Colon (tissue), 2 donors: Measurements from ENCODE around the gene LSP1.

Experiments used
- FAIRE-seq: peaks from 2 replicates; lab custom pipeline; 2012; peaks lifted over from hg19 to GRCh38; lab: Jason Lieb, UNC
- donor health status: control.
- donor health status: control.

Gene LSP1

GRCh38 chr11:1825039-1825740 lies 27.7 kb upstream of the LSP1 start:
- no peak for FAIRE-seq

DNA sequence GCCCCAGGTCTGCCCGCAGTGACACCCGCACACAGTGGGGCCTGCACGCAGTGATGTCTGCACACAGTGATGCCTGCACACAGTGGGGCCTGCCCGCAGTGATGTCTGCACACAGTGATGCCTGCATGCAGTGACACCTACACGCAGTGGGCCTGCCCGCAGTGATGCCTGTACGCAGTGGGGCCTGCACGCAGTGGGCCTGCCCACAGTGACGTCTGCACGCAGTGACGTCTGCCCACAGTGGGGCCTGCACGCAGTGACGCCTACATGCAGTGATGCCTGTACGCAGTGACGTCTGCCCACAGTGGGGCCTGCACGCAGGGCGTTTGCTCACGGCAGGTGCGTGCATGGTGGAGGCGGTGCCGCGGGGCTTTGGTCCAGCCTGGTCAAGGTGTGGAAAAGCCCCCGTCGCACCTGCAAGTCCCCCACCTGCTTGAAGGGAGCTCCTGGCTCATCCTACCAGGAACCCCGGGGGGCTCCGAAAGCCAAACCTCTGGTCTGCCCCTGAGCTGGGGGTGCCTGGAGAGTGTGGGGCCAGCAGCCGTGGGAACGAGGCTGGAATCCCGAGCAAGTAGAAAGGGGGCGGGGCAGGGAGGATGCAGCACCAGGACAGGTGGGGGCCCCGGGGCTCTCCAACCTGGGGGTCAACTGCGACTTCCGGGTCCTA lies 27.0 kb upstream of the LSP1 start:
- no peak for FAIRE-seq

- FAIRE-seq = no peak
Measured at GRCh38 chr11:1826552-1827094, 26.3 kb upstream of the LSP1 start.

DNA sequence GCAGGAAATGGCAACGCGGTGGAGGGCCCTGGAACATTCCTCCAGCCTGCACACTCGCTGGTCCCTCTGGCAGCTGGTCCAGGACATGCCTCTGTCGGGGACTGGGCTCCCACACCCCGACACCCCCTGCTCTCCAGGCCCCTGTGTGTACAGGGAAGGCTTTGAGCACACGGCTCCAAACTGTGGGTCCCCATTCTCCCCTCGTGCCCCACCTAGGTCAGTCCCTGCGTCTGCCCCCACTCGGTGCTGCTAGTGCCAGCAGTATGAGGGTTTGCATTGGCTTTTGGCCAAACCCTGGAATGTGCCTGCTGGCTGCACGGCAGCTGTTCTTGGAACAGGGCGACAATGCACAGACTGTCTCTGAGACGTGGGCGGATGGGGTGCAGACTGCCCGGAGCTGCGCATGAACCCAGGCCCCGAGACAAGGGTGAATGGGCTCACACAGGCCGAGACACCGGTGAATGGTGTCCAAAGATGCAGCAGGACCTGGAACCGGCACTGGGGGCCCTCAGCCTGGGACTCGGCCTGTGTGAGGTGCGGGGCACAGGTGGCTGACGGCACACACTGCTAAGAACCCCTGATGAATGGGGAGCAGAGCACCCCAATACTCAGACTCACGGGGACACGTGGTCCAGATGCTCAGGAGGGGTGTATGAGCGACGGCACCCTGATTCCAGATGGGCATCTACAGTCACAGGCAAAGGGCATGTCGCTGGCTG lies 25.6 kb upstream of the LSP1 start:
- FAIRE-seq = no peak

DNA sequence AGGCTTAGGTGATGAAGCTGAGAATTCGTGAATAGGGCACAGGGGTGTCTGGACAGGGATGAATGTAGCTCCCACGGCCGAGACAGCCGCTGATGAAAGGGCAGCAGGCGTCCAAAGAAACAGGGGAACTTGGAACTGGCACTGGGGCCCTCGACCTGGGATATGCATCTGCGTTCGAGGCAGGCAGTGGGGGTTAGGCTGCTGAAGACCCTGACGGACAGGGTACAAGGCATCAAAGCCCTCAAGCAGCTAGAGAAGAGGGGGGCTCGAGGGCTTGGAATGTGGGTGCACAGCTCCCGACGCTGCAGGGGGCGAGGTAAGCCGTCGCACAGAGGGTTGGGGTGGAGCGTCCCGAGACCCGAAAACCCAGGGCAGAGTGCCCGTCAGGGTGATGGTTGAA lies 25.0 kb upstream of the LSP1 start:
- FAIRE-seq = no peak

DNA sequence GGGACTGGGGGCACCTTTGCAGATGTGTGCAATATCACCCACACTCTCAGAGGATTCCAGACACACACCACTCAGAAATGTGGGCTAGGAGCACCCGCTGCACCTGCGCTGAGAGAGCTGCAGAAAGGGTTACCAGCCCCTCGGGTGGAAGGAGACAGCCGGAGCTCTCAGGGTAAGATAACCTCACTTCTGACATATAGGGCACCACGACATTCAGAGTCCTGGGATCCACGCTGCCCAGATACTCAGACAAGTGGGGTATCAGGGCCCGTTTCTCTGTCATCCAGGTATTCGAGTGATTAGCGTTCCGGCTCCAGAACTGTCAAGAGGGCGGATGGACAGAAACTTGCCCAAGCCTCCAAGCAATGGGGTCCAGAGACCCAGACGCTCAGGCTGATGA lies 24.3 kb upstream of the LSP1 start:
- FAIRE-seq = no peak

GRCh38 chr11:1829039-1829820 lies 23.7 kb upstream of the LSP1 start:
- FAIRE-seq = no peak

DNA sequence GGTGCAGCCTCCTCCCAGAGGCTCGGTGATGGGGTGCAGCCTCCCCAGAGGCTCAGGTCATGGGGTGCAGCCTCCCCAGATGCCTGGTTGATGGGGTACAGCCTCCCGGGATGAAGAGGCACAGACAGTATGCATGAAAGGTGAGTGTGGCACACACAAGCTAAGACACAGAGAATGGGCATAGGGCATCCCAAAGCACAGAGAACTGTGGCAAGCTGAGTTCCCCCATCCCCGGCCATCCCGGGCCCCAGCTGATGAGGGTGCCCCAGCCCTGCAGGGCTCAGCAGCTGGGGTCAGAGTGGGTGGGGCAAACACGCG lies 22.9 kb upstream of the LSP1 start:
- FAIRE-seq = no peak

- no peak for FAIRE-seq
Measured at GRCh38 chr11:1830322-1831223, 22.3 kb upstream of the LSP1 start.

GRCh38 chr11:1831338-1832210 lies 21.3 kb upstream of the LSP1 start:
- FAIRE-seq = no peak

DNA sequence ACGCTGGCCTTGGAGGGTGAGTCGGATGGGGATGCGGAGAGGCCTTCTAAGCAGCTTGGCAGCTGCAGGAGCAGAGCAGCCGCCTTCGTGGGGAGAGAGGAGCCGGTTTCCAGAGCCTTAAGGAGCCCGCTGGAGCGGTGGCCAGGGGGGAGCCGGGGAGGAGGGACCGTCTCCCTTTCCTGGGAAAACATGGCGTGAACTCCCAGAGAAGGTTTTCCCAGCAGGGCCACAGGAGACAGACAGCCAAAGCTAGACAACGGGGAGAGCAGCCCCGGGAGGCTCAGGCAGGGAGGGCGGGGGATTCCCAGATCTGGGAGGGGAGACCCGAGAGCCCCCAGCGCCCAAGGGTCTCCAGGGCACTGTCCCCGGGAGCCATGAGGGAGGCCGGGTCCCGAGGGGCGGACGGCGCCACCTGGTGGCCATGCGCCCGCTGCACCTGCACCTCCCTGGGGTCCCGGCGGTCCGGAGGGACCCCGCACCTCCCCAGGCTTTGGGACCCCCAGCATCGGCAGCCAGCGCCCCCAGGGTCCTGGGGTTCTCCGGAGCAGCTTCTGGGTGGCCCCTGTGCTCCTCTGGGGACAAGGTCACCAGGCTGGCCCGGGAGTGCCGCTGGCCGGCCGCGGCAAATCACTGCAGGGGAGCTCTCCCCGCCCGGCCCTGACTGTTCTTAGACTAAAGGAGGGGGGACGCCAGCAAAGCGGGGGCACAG lies 20.5 kb upstream of the LSP1 start:
- FAIRE-seq = no peak

GRCh38 chr11:1832920-1833295 lies 20.0 kb upstream of the LSP1 start:
- FAIRE-seq = no peak

DNA sequence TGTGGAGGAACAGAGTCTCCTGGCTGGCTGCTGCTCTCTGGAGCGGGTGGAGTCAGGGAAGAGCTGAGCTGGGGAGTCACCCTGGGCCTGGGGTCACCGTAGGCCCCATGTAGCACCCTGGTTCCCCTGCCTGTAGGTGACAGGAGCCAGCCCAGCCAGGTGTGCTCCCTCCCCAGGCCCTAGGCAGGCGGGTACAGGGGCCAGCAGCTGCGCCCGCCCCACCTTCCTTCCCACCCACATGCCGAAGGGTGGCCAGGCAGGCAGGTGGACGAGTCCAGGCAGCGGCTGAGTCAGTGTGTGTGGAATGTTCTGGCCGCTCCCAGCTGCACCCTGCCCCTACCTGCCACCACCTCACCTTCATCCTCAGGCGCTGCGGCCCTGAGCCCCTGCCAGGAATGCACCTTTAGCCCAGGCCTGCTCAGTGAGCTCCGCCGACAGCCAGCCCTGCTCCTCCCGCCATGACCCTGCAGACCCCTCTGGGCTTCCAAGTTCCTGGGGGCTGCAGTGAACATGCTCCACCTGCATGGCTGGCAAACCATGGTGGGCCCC lies 18.7 kb upstream of the LSP1 start:
- FAIRE-seq = no peak

DNA sequence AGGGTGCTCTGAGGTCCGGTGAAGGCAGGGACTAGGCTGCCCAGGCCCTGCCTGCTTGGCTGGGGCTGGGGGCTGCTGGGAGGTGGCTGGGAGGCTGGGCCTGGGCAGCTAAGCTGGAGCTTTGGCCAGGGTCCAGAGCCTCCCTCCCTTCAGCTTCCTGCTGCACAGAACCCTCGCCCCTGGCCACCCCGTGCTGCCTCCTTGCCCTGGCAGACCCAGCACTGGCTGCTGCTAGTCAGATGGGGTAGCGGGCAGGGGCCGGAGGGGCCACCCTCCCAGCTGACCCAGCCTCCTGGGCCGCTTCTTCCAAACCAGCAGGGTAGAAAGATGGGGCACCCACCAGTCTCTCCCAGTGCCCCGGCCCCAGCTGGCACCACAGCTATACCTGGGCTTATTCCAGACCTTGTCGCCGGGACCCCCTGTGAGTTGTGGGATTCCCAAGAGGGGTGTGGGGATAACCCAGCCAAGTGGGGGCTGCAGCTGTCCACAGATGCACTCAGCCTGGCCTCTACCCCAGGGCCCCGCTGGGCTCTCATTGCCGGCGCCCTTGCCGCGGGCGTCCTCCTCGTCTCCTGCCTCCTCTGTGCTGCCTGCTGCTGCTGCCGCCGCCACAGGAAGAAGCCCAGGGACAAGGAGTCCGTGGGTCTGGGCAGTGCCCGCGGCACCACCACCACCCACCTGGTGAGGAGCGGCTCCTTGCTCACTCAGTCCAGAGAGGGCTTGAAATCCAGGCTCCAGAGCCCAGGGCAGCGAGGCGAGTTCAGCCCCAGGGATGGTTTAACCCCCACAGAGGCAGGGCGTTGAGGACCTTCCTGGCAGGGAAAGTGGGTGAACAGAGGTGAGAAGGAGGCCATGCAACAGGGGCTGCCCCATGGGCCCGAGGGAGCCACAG lies 17.9 kb upstream of the LSP1 start, which contains the start of gene SYT8:
Gene SYT8 (plus strand): TSS at position 212 of the 892 bp plus-strand sequence. CDS start 116 bp downstream, at position 328.
- no peak for FAIRE-seq

GRCh38 chr11:1835671-1836010 lies 17.2 kb upstream of the LSP1 start:
- FAIRE-seq = no peak

GRCh38 chr11:1836011-1836945 lies 16.6 kb upstream of the LSP1 start:
- no peak for FAIRE-seq
